HepG2 (cell line): ENCODE measurements around the gene GNAL. TPM values are rescaled to one million over a fixed set of nuclear protein-coding genes. Genes with fewer than 3 reads are reported as not detected.

ENCODE experiments used
- ATAC-seq: fragments of 200-7000 bp; cut with Tn5 transposase; 3 replicates; pipeline ENCODE4 v1.9.1; 2020; ENCODE audit warnings: mild to moderate bottlenecking, moderate library complexity
- BruUV-seq: library from RNA; stranded (reverse); fragments of 400-500 nt; replicated peaks from 2 replicates; lab custom pipeline; 2021; lab: Mats Ljungman, UMichigan
- CTCF ChIA-PET: fragments of 300-600 bp; formaldehyde crosslinking; extraction: SDS; loops from one replicate; lab custom pipeline; 2021; ENCODE audit warnings: low total read pairs, inconsistent platforms, low intra/inter-chr PET ratio; lab: Yijun Ruan, JAX
- POLR2A ChIA-PET: fragments of 350-600 bp; sonication (Branson Sonifier 250); formaldehyde crosslinking; loops from one replicate; lab custom pipeline; 2020; ENCODE audit warnings: antibody characterized with exemption, inconsistent platforms; lab: Yijun Ruan, JAX
- DNase-seq: peaks from one replicate; pipeline ENCODE4 v3.0.0-alpha.2; 2015; ENCODE audit warnings: low spot score
- FAIRE-seq: peaks from 3 replicates; lab custom pipeline; 2011; peaks lifted over from hg19 to GRCh38; lab: Jason Lieb, UNC
- H2AFZ ChIP-seq: one replicate; pipeline ENCODE4 v1.6.1; 2011; ENCODE audit warnings: low read length, inconsistent platforms
- H3K27ac ChIP-seq: fragments of 300-600 bp; 3 replicates; pipeline ENCODE4 v1.8.0; 2011; ENCODE audit warnings: mixed run types, mild to moderate bottlenecking, mixed read lengths, low read length, inconsistent platforms; ENCODE audit not compliant: insufficient read depth; ENCODE audit errors: extremely low read length
- H3K27me3 ChIP-seq, 2 experiments: fragments of 200-600 bp in 1 of 2; 2 replicates in 1 of 2; 3 replicates in 1 of 2; pipeline versions ENCODE4 v1.6.0 to v1.8.0; 2011; ENCODE audit warnings: low read length in 2 of 2, mild to moderate bottlenecking in 2 of 2, moderate library complexity in 2 of 2, inconsistent platforms in 1 of 2; ENCODE audit not compliant: insufficient read depth in 2 of 2, control insufficient read depth in 1 of 2
- H3K36me3 ChIP-seq, 2 experiments: fragments of 200-600 bp in 1 of 2; replicated peaks in 1 of 2; 2 replicates in 1 of 2; 3 replicates in 1 of 2; pipeline versions ENCODE4 v1.5.1 to v1.8.0; 2011; ENCODE audit warnings: low read length in 2 of 2, inconsistent platforms in 1 of 2; ENCODE audit not compliant: insufficient read depth in 2 of 2, control insufficient read depth in 1 of 2
- H3K4me1 ChIP-seq: 2 replicates; pipeline ENCODE4 v1.5.1; 2012; ENCODE audit warnings: low read length, inconsistent platforms; ENCODE audit not compliant: insufficient read depth
- H3K4me2 ChIP-seq: 2 replicates; pipeline ENCODE4 v1.6.0; 2011; ENCODE audit warnings: low read depth, low read length, inconsistent platforms
- H3K4me3 ChIP-seq, 3 experiments: fragments of 200-600 bp in 1 of 3; sonication (generic), shearing (Covaris generic) in 1 of 3; replicated peaks in 1 of 3; 2 replicates each; pipeline ENCODE4 v1.5.1; 2011 to 2016; ENCODE audit warnings: low read length in 3 of 3, inconsistent platforms in 2 of 3, low read depth in 2 of 3, mild to moderate bottlenecking in 2 of 3, control low read depth in 1 of 3, mixed read lengths in 1 of 3; ENCODE audit not compliant: insufficient read depth in 1 of 3
- H3K79me2 ChIP-seq: one replicate; pipeline ENCODE4 v1.6.1; 2011; ENCODE audit warnings: low read length, inconsistent platforms; ENCODE audit not compliant: insufficient read depth
- H3K9ac ChIP-seq: 2 replicates; pipeline ENCODE4 v1.6.0; 2011; ENCODE audit warnings: mild to moderate bottlenecking, low read depth, low read length, inconsistent platforms; ENCODE audit not compliant: insufficient read depth
- H3K9me3 ChIP-seq: 2 replicates; pipeline ENCODE4 v1.5.1; 2012; ENCODE audit warnings: mild to moderate bottlenecking, low read length
- H4K20me1 ChIP-seq: 2 replicates; pipeline ENCODE4 v1.6.0; 2011; ENCODE audit warnings: inconsistent platforms, mild to moderate bottlenecking, low read length, moderate library complexity; ENCODE audit not compliant: insufficient read depth
- ARID2 ChIP-seq: sonication (generic); formaldehyde crosslinking; IDR thresholded peaks from 2 replicates; pipeline ENCODE4 v1.8.1; 2022; ENCODE audit warnings: mild to moderate bottlenecking, missing genetic modification reagents, borderline replicate concordance
- CAMTA2 ChIP-seq: sonication (generic); formaldehyde crosslinking; IDR thresholded peaks from 2 replicates; pipeline ENCODE4 v1.4.0; 2020; ENCODE audit warnings: mild to moderate bottlenecking, missing genetic modification reagents, borderline replicate concordance
- GABPB1 ChIP-seq: IDR thresholded peaks from 2 replicates; pipeline ENCODE4 v1.6.1; 2016; ENCODE audit warnings: mild to moderate bottlenecking, missing genetic modification reagents, moderate library complexity, missing compliant biosample characterization
- LCORL ChIP-seq, 2 experiments: fragments of 450-650 bp in 1 of 2; sonication (generic) in 1 of 2; formaldehyde crosslinking in 1 of 2; IDR thresholded peaks; 2 replicates each; pipeline versions ENCODE4 v1.5.0 to v1.6.1; 2017 to 2020; ENCODE audit warnings: antibody characterized with exemption in 1 of 2, missing genetic modification reagents in 1 of 2
- MED1 ChIP-seq: sonication (generic); formaldehyde crosslinking; IDR thresholded peaks from 2 replicates; pipeline ENCODE4 v1.4.0; 2020; ENCODE audit warnings: missing genetic modification reagents
- NBN ChIP-seq: fragments of 450-650 bp; conservative IDR thresholded peaks from 2 replicates; pipeline ENCODE4 v1.6.1; 2017
- PRPF4 ChIP-seq: fragments of 200-400 bp; formaldehyde crosslinking; IDR thresholded peaks from 2 replicates; pipeline ENCODE4 v1.6.1; 2016; ENCODE audit warnings: low read length, low read depth; ENCODE audit not compliant: poor library complexity, severe bottlenecking
- SAFB2 ChIP-seq: sonication (generic); formaldehyde crosslinking; IDR thresholded peaks from 2 replicates; pipeline ENCODE4 v1.5.1; 2020; ENCODE audit warnings: missing genetic modification reagents, low read depth, mild to moderate bottlenecking, borderline replicate concordance
- SALL1 ChIP-seq: sonication (generic); formaldehyde crosslinking; IDR thresholded peaks from 2 replicates; pipeline ENCODE4 v1.8.0; 2022; ENCODE audit warnings: mild to moderate bottlenecking, missing genetic modification reagents
- STAT5B ChIP-seq: sonication (generic); formaldehyde crosslinking; IDR thresholded peaks from 2 replicates; pipeline ENCODE4 v1.4.0; 2020; ENCODE audit warnings: missing genetic modification reagents
- ZFP1 ChIP-seq: IDR thresholded peaks from 2 replicates; pipeline ENCODE4 v1.6.1; 2016
- ZFYVE20 ChIP-seq: sonication (generic); formaldehyde crosslinking; IDR thresholded peaks from 2 replicates; pipeline ENCODE4 v1.8.0; 2023; ENCODE audit warnings: low read depth, mild to moderate bottlenecking, moderate library complexity, missing genetic modification reagents, borderline replicate concordance
- ZKSCAN5 ChIP-seq: sonication (generic); formaldehyde crosslinking; IDR thresholded peaks from 2 replicates; pipeline ENCODE4 v1.5.1; 2020; ENCODE audit warnings: mild to moderate bottlenecking, missing genetic modification reagents
- ZNF24 ChIP-seq: fragments of 450-650 bp; IDR thresholded peaks from 2 replicates; pipeline ENCODE4 v1.6.1; 2017; ENCODE audit warnings: antibody characterized with exemption, mild to moderate bottlenecking
- ZNF557 ChIP-seq: sonication (generic); formaldehyde crosslinking; IDR thresholded peaks from 2 replicates; pipeline ENCODE4 v1.4.0; 2020; ENCODE audit warnings: missing genetic modification reagents
- ZNF704 ChIP-seq: sonication (generic); formaldehyde crosslinking; IDR thresholded peaks from 2 replicates; pipeline ENCODE4 v1.8.1; 2023; ENCODE audit warnings: mild to moderate bottlenecking, inconsistent platforms, moderate library complexity, missing genetic modification reagents, borderline replicate concordance
- WGBS: methylation state at CpG from one replicate; pipeline ENCODE4 v1.1.6; 2017; ENCODE audit warnings: low lambda C conversion rate; 5-methylcytosine and 5-hydroxymethylcytosine counted together
- in situ Hi-C: cut with HindIII; loops from 2 replicates; pipeline ENCODE4 v1.10.0; 2017; ENCODE audit warnings: low pct_unique_long_range_greater_than_20kb; ENCODE audit not compliant: extremely low pct_ligation_motif_present
- intact Hi-C: fragments of 100-400 bp; cut with micrococcal nuclease; formaldehyde crosslinking; loops from one replicate; pipeline ENCODE4 v1.10.0; 2022; ENCODE audit not compliant: unreplicated experiment
- polyA plus RNA-seq, 8 experiments: library from polyadenylated mRNA; depleted of rRNA in 3 of 8; stranded (reverse) in 7 of 8; unstranded in 1 of 8; fragments of >200 nt; fragmentation: Illumina TruSeq in 4 of 8; extraction: Trizol in 4 of 8; gene quantifications; 2 replicates each; pipeline versions ENCODE4 v1.2.1 to v1.2.3, GENCODE V29; 2011 to 2016; ENCODE audit warnings: low read depth in 4 of 8, missing spikeins in 1 of 8, mixed read lengths in 1 of 8; ENCODE audit not compliant: insufficient read depth in 1 of 8
- total RNA-seq, 5 experiments: library from RNA; depleted of rRNA; stranded (reverse); fragments of >200 nt; fragmentation: Illumina TruSeq; extraction: Trizol; gene quantifications; 2 replicates each; pipeline ENCODE4 v1.2.3, GENCODE V29; 2016; ENCODE audit warnings: low read depth in 1 of 5

The GNAL gene
- total and polyA plus RNA-seq, 2 of the 13 experiments (the other 11 are each of a cell fraction or from before 2014, with no cell fraction given): 0.87 to 1.4 TPM

GRCh38 chr18:11665146-11665545 lies 23.9 kb upstream of the GNAL start:
- H3K79me2 ChIP-seq: no peaks in the 10 kb centered on the region
- no peaks in the 10 kb centered on the region for H3K36me3 ChIP-seq
- no peaks in the 10 kb centered on the region for H3K9me3 ChIP-seq
- ATAC-seq (no peak), DNase-seq (no peak), FAIRE-seq (no peak)
- POLR2A ChIA-PET: no interaction called here
- in situ Hi-C loops: no loop called here
- H3K4me2 ChIP-seq: no peak overlapping the region
- intact Hi-C loops: no loop called here
- no peak overlapping the region for H2AFZ ChIP-seq
- no peak overlapping the region for H3K4me3 ChIP-seq
- no TSS peak for BruUV-seq
- WGBS: 6% methylated on average over 4 of the region's 4 CpGs
- no peaks in the 10 kb centered on the region for H3K4me1 ChIP-seq
- TF ChIP-seq ZNF24 (no peak), ARID2 (CRISPR knock-in tag) (no peak), SALL1 (CRISPR knock-in tag) (no peak), ZNF557 (CRISPR knock-in tag) (no peak), LCORL (IDR thresholded peaks at IDR 0.05) (no peak), LCORL (CRISPR knock-in tag; IDR thresholded peaks at IDR 0.05) (no peak), ZKSCAN5 (CRISPR knock-in tag) (no peak), CAMTA2 (CRISPR knock-in tag) (no peak), NBN (no peak), MED1 (no peak), PRPF4 (no peak), STAT5B (CRISPR knock-in tag) (no peak)
- H4K20me1 ChIP-seq: no peaks in the 10 kb centered on the region
- CTCF ChIA-PET: no interaction called here
- H3K9ac ChIP-seq: no peak overlapping the region
- peaks cover 9 to 69% of the 10 kb centered on the region in 2 experiments for H3K27me3 ChIP-seq
- no peak overlapping the region for H3K27ac ChIP-seq

- Histone ChIP-seq H3K36me3 (no peaks in the 10 kb centered on the region), H3K79me2 (no peaks in the 10 kb centered on the region), H3K4me3 (no peak overlapping the region), H3K4me2 (no peak overlapping the region), H3K9ac (no peak overlapping the region), H3K27me3 (peaks cover 9 to 73% of the 10 kb centered on the region in 2 experiments), H3K9me3 (no peaks in the 10 kb centered on the region), H4K20me1 (no peaks in the 10 kb centered on the region), H3K4me1 (no peaks in the 10 kb centered on the region), H2AFZ (no peak overlapping the region), H3K27ac (no peak overlapping the region)
- ChIA-PET CTCF (no interaction called here), POLR2A (no interaction called here)
- WGBS: 7% methylated on average over 4 of the region's 4 CpGs
- intact Hi-C loops: no loop called here
- BruUV-seq: no TSS peak
- ATAC-seq (no peak), DNase-seq (no peak), FAIRE-seq (no peak)
- in situ Hi-C loops: no loop called here
- TF ChIP-seq ZFYVE20 (CRISPR knock-in tag) (no peak), SAFB2 (CRISPR knock-in tag) (no peak), ZNF704 (CRISPR knock-in tag) (no peak), ZFP1 (no peak), GABPB1 (CRISPR knock-in tag) (no peak)
Measured at GRCh38 chr18:11665587-11665986, 23.5 kb upstream of the GNAL start.
